ENCODE measurements around the gene PCSK7.

GRCh38 chr11:117281159-117281558 is 49.3 kb upstream of the PCSK7 start:
- TF ChIP-seq, protein P1, sequence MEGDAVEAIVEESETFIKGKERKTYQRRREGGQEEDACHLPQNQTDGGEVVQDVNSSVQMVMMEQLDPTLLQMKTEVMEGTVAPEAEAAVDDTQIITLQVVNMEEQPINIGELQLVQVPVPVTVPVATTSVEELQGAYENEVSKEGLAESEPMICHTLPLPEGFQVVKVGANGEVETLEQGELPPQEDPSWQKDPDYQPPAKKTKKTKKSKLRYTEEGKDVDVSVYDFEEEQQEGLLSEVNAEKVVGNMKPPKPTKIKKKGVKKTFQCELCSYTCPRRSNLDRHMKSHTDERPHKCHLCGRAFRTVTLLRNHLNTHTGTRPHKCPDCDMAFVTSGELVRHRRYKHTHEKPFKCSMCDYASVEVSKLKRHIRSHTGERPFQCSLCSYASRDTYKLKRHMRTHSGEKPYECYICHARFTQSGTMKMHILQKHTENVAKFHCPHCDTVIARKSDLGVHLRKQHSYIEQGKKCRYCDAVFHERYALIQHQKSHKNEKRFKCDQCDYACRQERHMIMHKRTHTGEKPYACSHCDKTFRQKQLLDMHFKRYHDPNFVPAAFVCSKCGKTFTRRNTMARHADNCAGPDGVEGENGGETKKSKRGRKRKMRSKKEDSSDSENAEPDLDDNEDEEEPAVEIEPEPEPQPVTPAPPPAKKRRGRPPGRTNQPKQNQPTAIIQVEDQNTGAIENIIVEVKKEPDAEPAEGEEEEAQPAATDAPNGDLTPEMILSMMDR (IDR thresholded peaks at IDR 0.05 in 4 of 5, conservative IDR thresholded peaks at IDR 0.05 in 1 of 5) = no peak
- no peak for TF ChIP-seq POLR2A (IDR thresholded peaks at IDR 0.05)
